EH (cell line): ENCODE data around the gene MINAR1.

Experiments used
- DNase-seq: peaks from one replicate; pipeline ENCODE4 v3.0.0-alpha.2; 2015; ENCODE audit warnings: low read depth

Gene MINAR1

DNA sequence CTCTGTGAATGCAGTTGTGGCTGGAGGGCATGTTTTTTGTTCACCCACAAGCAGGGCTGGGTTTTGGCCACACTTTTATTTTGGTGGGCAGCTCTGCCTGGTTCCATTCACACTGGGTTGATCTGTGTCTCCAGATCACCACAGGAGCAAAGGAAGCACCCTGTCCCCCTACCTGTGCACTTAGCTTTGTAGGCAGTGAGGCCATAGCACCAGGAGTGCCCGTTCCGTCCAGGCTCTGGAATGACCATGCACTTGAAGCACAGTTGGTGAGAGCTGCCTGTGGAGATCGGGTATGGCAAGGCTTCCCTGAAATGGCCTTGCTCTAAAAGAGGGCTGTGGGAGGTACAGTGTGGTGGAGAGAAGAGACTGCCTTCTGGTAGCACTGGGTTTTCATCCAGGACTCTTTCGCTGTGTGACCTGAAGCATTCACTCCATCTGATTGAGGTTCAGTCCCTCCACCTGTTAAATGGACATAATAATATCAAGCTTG lies 31.7 kb downstream of the MINAR1 start:
- DNase-seq = no peak

DNA sequence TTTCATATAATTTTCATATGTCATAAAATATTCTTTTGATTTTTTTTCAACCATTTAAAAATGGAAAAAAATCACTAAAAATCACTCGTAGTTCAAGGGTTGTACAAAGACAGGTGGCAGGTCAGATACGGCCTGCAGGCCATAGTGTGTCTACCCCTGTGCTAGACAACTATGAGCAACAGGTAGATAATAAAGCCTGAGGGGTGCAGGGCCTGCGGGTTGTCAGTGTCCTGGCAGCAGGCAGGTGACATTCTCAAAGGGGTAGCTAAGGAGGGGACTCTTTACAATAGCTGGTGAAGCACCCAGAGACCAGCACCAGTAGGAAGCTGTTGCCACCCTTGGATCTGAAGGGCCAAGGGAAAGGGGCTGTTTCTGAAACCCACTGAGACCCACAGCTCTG lies 34.4 kb downstream of the MINAR1 start:
- no peak for DNase-seq

DNA sequence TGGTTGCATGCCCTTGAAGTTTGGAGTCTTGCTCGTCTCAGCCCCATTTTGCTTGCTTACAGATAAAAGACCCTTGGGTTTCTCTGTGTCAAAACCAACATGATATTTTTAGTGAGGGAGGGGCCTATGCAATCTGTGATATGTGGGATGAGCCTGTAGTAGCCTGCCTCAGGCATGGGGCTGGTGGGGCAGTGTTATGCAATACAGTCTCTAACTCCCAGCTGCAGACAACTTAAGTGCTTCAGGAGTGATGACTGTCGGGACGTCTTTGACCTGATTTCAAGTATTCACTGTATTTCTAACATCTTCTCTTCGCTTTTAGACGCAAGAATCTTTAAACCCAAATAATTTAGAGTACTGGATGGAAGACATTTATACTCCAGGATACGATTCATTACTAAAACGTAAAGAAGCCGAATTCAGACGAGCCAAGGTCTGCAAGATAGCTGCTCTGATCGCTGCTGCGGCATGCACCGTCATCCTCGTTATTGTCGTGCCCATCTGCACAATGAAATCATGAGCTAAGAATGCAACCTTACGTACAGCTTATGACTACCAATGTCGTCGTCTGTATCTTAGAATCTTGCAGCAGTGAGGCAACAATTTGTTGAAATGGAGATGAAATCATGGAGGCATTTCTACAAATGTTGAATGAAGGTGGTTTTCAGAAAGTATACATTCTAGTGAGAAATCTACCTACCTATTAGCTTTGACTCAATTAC lies 35.9 kb downstream of the MINAR1 start:
- DNase-seq = no peak

- DNase-seq = no peak
Measured at GRCh38 chr15:79472446-79472845, 40.3 kb downstream of the MINAR1 start.

DNA sequence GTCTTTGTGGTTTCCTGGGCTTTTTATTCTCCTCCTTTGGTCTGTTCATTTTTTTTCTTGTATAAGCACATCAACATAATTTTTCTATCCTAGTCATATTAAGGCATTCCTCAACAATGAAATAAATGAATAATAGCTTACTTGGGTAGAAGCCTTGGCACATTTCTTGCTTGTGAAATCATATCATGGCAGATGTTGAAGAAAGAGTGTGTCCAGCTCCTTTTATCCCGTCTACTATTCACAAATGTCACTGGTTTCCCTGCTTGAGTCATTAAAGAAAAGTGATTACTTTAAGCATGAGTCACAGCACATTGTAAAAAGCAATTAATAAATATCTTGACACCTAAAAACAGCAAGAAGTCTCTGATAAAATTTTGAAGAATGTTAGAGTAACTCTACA lies 42.1 kb downstream of the MINAR1 start:
- peak; percentile 21 for DNase-seq

- peak; percentile 8 for DNase-seq
Measured at GRCh38 chr15:79475306-79475705, 43.2 kb downstream of the MINAR1 start.

DNA sequence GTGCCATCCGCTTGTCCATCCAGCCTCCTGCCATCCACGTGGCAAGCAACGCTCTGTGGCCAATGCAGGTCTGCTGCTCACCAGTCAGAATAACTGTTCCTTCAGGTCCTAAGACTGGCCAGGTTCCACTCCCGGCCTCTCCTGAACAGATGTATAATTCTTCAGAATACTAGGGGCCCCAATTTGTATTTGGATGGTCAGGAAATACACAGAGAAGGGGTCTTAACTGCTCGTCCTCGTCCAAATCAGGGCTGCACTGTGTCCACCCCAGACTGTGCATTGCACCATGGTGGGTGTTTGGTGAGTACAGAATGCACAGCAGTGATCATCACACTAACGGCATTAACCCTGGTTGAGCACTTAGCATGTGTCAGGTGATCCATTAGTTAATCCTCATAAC lies 46.0 kb downstream of the MINAR1 start:
- no peak for DNase-seq

DNA sequence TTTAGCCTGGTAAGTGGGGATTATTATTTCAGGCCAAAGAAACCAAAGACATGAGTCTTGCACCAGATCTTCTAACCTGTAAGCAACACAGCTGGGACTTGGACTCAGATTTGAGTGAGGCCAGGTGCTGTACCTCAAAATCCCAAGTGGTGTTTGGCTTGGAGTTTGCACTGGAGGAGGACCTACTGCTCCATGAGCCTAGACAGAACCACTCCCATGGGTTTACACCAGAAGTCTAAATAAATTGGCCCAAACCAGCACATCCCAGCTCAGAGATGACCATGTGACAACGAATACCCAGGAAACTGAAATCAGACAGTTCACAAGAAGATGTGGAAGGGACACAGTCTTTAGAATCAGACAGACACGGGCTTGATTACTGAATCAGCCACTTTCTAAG lies 47.5 kb downstream of the MINAR1 start:
- no peak for DNase-seq

GRCh38 chr15:79481793-79482192 lies 49.7 kb downstream of the MINAR1 start:
- no peak for DNase-seq
